Astrocyte (in vitro differentiated cells and primary cell): ENCODE data around the gene BMPR1A. TPM values are rescaled to one million over a fixed set of nuclear protein-coding genes. Genes with fewer than 3 reads are reported as not detected.
"Not testable (repeated sequence)": the region's sequence is repeated elsewhere in the genome, so short reads cannot be mapped to it uniquely, and the experiment has no call there.

ENCODE experiments used
- DNase-seq: peaks from one replicate; pipeline ENCODE4 v3.0.0-alpha.2; 2010; ENCODE audit warnings: low read depth
- FAIRE-seq: peaks from 2 replicates; lab custom pipeline; 2011; peaks lifted over from hg19 to GRCh38; lab: Jason Lieb, UNC
- H2AFZ ChIP-seq: 2 replicates; pipeline ENCODE4 v1.6.0; 2012; ENCODE audit warnings: low read depth, low read length, inconsistent platforms
- H3K27ac ChIP-seq: 2 replicates; pipeline ENCODE4 v1.5.1; 2011; ENCODE audit warnings: low read depth, low read length, inconsistent platforms
- H3K27me3 ChIP-seq: 2 replicates; pipeline ENCODE4 v1.6.0; 2011; ENCODE audit warnings: low read length, inconsistent platforms; ENCODE audit not compliant: insufficient read depth
- H3K36me3 ChIP-seq: 2 replicates; pipeline ENCODE4 v1.5.1; 2011; ENCODE audit warnings: low read length, inconsistent platforms; ENCODE audit not compliant: insufficient read depth
- H3K4me1 ChIP-seq: 2 replicates; pipeline ENCODE4 v1.5.1; 2011; ENCODE audit warnings: low read length, inconsistent platforms; ENCODE audit not compliant: insufficient read depth
- H3K4me2 ChIP-seq: 2 replicates; pipeline ENCODE4 v1.6.0; 2012; ENCODE audit warnings: low read length, inconsistent platforms
- H3K4me3 ChIP-seq: 2 replicates; pipeline ENCODE4 v1.5.1; 2011; ENCODE audit warnings: low read depth, mild to moderate bottlenecking, low read length, inconsistent platforms; ENCODE audit not compliant: insufficient read depth
- H3K79me2 ChIP-seq: 2 replicates; pipeline ENCODE4 v1.6.0; 2012; ENCODE audit warnings: mild to moderate bottlenecking, low read length, inconsistent platforms; ENCODE audit not compliant: insufficient read depth
- H3K9ac ChIP-seq: 2 replicates; pipeline ENCODE4 v1.6.0; 2012; ENCODE audit warnings: mild to moderate bottlenecking, low read length, inconsistent platforms
- H3K9me3 ChIP-seq: 2 replicates; pipeline ENCODE4 v1.5.1; 2012; ENCODE audit warnings: low read depth, mild to moderate bottlenecking, low read length, inconsistent platforms; ENCODE audit not compliant: insufficient read depth
- H4K20me1 ChIP-seq: 2 replicates; pipeline ENCODE4 v1.6.0; 2012; ENCODE audit warnings: low read length, inconsistent platforms; ENCODE audit not compliant: insufficient read depth
- H3K27ac Mint-ChIP-seq: one replicate; pipeline ENCODE4 v1.8.0; 2021; ENCODE audit warnings: mild to moderate bottlenecking, mixed read lengths; ENCODE audit not compliant: unreplicated experiment
- H3K27me3 Mint-ChIP-seq: one replicate; pipeline ENCODE4 v1.8.0; 2021; ENCODE audit warnings: low read depth, mixed read lengths; ENCODE audit not compliant: unreplicated experiment
- H3K36me3 Mint-ChIP-seq: one replicate; pipeline ENCODE4 v1.8.0; 2021; ENCODE audit warnings: low read depth, mixed read lengths; ENCODE audit not compliant: unreplicated experiment
- H3K4me1 Mint-ChIP-seq: one replicate; pipeline ENCODE4 v1.8.0; 2021; ENCODE audit warnings: low read depth, mixed read lengths; ENCODE audit not compliant: unreplicated experiment
- H3K4me3 Mint-ChIP-seq: one replicate; pipeline ENCODE4 v1.8.0; 2021; ENCODE audit warnings: mild to moderate bottlenecking, moderate library complexity, mixed read lengths; ENCODE audit not compliant: unreplicated experiment
- H3K9me3 Mint-ChIP-seq: one replicate; pipeline ENCODE4 v1.8.0; 2021; ENCODE audit warnings: mild to moderate bottlenecking, mixed read lengths; ENCODE audit not compliant: unreplicated experiment
- CTCF ChIP-seq: IDR thresholded peaks from 2 replicates; pipeline ENCODE4 v1.5.1; 2011; ENCODE audit warnings: low read depth, mild to moderate bottlenecking, inconsistent platforms, low read length, moderate library complexity; ENCODE audit not compliant: insufficient read depth
- EZH2 ChIP-seq: IDR thresholded peaks from 2 replicates; pipeline ENCODE4 v1.6.1; 2012; ENCODE audit warnings: mild to moderate bottlenecking, low read length, inconsistent platforms; ENCODE audit not compliant: insufficient read depth
- total RNA-seq: library from RNA; stranded (reverse); gene quantifications from 2 replicates; pipeline ENCODE4 v1.2.1, GENCODE V29; 2021

Gene BMPR1A
- total RNA-seq, 1 donor from 2014 or later = 52.2 TPM

- no peak for DNase-seq
- H3K4me1 Mint-ChIP-seq = peaks cover 5% of the 10 kb centered on the region
- H3K27me3 ChIP-seq = no peaks in the 10 kb centered on the region
- H3K4me2 ChIP-seq = no peak overlapping the region
- FAIRE-seq = no peak
- H3K27me3 Mint-ChIP-seq = peaks cover 5% of the 10 kb centered on the region
- peaks cover 7% of the 10 kb centered on the region for H3K36me3 Mint-ChIP-seq
- H3K27ac ChIP-seq = no peak overlapping the region
- no peak for TF ChIP-seq CTCF
- no peak for TF ChIP-seq EZH2
- no peaks in the 10 kb centered on the region for H3K9me3 ChIP-seq
- H3K9me3 Mint-ChIP-seq = no peaks in the 10 kb centered on the region
- H3K9ac ChIP-seq = no peak overlapping the region
- H3K4me3 Mint-ChIP-seq = no peak overlapping the region
- H3K27ac Mint-ChIP-seq = no peak overlapping the region
- no peaks in the 10 kb centered on the region for H4K20me1 ChIP-seq
- H2AFZ ChIP-seq = no peak overlapping the region
- no peak overlapping the region for H3K4me3 ChIP-seq
- H3K4me1 ChIP-seq = no peaks in the 10 kb centered on the region
- H3K36me3 ChIP-seq = no peaks in the 10 kb centered on the region
- H3K79me2 ChIP-seq = no peaks in the 10 kb centered on the region
Observed at GRCh38 chr10:86734207-86734988, 22.0 kb upstream of the BMPR1A start.

GRCh38 chr10:86735278-86735677, 21.1 kb upstream of the BMPR1A start:
- H3K27ac Mint-ChIP-seq, H3K9me3 Mint-ChIP-seq, H3K27me3 Mint-ChIP-seq, H3K4me2 ChIP-seq, H2AFZ ChIP-seq, H3K36me3 ChIP-seq, H3K9ac ChIP-seq, H3K9me3 ChIP-seq, H3K27me3 ChIP-seq, H3K27ac ChIP-seq, H3K79me2 ChIP-seq, DNase-seq, H3K4me1 Mint-ChIP-seq, FAIRE-seq, H3K36me3 Mint-ChIP-seq, H3K4me1 ChIP-seq, H3K4me3 Mint-ChIP-seq, H3K4me3 ChIP-seq, H4K20me1 ChIP-seq: not testable (repeated sequence)

- Mint-ChIP-seq H3K4me3 (no peak overlapping the region), H3K9me3 (no peaks in the 10 kb centered on the region), H3K27ac (no peak overlapping the region), H3K36me3 (peaks cover 3% of the 10 kb centered on the region), H3K4me1 (no peaks in the 10 kb centered on the region), H3K27me3 (peaks cover 5% of the 10 kb centered on the region)
- Histone ChIP-seq H3K27me3 (no peaks in the 10 kb centered on the region), H3K9ac (no peak overlapping the region), H3K27ac (no peak overlapping the region), H3K4me1 (no peaks in the 10 kb centered on the region), H4K20me1 (no peaks in the 10 kb centered on the region), H3K4me2 (no peak overlapping the region), H3K4me3 (no peak overlapping the region), H3K36me3 (no peaks in the 10 kb centered on the region), H3K9me3 (no peaks in the 10 kb centered on the region), H3K79me2 (no peaks in the 10 kb centered on the region), H2AFZ (no peak overlapping the region)
- TF ChIP-seq CTCF (no peak), EZH2 (no peak)
- FAIRE-seq (no peak), DNase-seq (no peak)
Observed at GRCh38 chr10:86742230-86742629, 14.2 kb upstream of the BMPR1A start.
